Tibial nerve (tissue), 4 donors: ENCODE results near the gene NOM1.

Experiments used
- EP300 ChIP-seq, 2 donors: sonication (generic); formaldehyde crosslinking; IDR thresholded peaks; one replicate each; pipeline ENCODE4 v1.6.1; 2017; ENCODE audit warnings: antibody characterized with exemption in 2 of 2, mild to moderate bottlenecking in 1 of 2
- TF ChIP-seq, protein P1 (sequence below), 5 experiments: fragments of 200-600 bp in 3 of 5; fragments of 450-650 bp in 2 of 5; sonication (generic) in 3 of 5; IDR thresholded peaks; one replicate each; pipeline ENCODE4 v1.5.1; 2016 to 2019; ENCODE audit warnings: antibody characterized with exemption in 5 of 5, mild to moderate bottlenecking in 3 of 5, moderate library complexity in 2 of 5

DNA sequence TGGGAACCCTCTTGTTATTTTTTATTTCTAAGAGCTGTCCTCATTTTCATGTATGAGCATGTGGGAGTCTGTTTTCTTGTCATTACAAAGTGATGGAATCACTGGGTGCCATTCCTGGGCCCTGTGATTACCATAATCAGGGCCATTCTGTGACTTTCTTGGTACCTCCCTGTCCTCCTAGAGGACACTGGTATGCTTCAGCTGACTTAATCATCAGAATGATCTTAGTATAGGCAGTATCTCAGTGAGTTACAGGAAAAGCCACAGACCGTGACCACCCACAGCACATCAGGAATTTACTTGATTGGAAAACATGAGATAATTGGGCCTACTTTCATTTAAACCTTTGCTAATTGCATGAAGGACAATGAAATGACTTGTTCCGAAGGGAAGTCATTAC lies 7.2 kb downstream of the NOM1 start:
- no peak for TF ChIP-seq EP300 (IDR thresholded peaks at IDR 0.05)
- TF ChIP-seq, protein P1, sequence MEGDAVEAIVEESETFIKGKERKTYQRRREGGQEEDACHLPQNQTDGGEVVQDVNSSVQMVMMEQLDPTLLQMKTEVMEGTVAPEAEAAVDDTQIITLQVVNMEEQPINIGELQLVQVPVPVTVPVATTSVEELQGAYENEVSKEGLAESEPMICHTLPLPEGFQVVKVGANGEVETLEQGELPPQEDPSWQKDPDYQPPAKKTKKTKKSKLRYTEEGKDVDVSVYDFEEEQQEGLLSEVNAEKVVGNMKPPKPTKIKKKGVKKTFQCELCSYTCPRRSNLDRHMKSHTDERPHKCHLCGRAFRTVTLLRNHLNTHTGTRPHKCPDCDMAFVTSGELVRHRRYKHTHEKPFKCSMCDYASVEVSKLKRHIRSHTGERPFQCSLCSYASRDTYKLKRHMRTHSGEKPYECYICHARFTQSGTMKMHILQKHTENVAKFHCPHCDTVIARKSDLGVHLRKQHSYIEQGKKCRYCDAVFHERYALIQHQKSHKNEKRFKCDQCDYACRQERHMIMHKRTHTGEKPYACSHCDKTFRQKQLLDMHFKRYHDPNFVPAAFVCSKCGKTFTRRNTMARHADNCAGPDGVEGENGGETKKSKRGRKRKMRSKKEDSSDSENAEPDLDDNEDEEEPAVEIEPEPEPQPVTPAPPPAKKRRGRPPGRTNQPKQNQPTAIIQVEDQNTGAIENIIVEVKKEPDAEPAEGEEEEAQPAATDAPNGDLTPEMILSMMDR (IDR thresholded peaks at IDR 0.05) = no peak
